H1 (cell line): ENCODE data around the gene EXOC5. TPM values are rescaled to one million over a fixed set of nuclear protein-coding genes. Genes with fewer than 3 reads are reported as not detected.

Experiments
- CTCF ChIA-PET: fragments of 300-600 bp; sonication (Branson Sonifier 250); formaldehyde crosslinking; loops from one replicate; lab custom pipeline; 2021; ENCODE audit not compliant: partially characterized antibody; lab: Charles Lee
- POLR2A ChIA-PET: fragments of 300-600 bp; sonication (Branson Sonifier 250); formaldehyde crosslinking; loops from one replicate; lab custom pipeline; 2021; ENCODE audit warnings: inconsistent platforms; ENCODE audit not compliant: partially characterized antibody; lab: Charles Lee
- DNase-seq, 2 experiments: peaks; one replicate each; pipeline versions ENCODE4 v3.0.0 to v3.0.0-alpha.2; 2010 to 2022; ENCODE audit warnings: low spot score in 2 of 2, low read depth in 1 of 2, mixed read lengths in 1 of 2
- FAIRE-seq: peaks from 2 replicates; lab custom pipeline; 2011; peaks lifted over from hg19 to GRCh38; lab: Jason Lieb, UNC
- H2AFZ ChIP-seq: 2 replicates; pipeline ENCODE4 v1.8.1; 2012; ENCODE audit warnings: low read length, inconsistent platforms
- H2AK5ac ChIP-seq: 2 replicates; pipeline ENCODE4 v1.6.1; 2013; ENCODE audit warnings: low read depth, low read length
- H2BK120ac ChIP-seq: replicated peaks from 2 replicates; pipeline ENCODE3; 2013; ENCODE audit warnings: low read depth, low read length, inconsistent platforms
- H2BK12ac ChIP-seq: 2 replicates; pipeline ENCODE4 v1.6.1; 2013; ENCODE audit warnings: low read depth, low read length
- H2BK15ac ChIP-seq: 2 replicates; pipeline ENCODE4 v1.6.1; 2013; ENCODE audit warnings: low read length
- H2BK20ac ChIP-seq: 2 replicates; pipeline ENCODE4 v1.6.1; 2013; ENCODE audit warnings: low read length
- H2BK5ac ChIP-seq: 2 replicates; pipeline ENCODE4 v1.6.1; 2013; ENCODE audit warnings: low read depth, low read length
- H3K14ac ChIP-seq: 2 replicates; pipeline ENCODE4 v1.6.1; 2013; ENCODE audit warnings: inconsistent platforms; ENCODE audit not compliant: insufficient read length
- H3K18ac ChIP-seq: 2 replicates; pipeline ENCODE4 v1.6.1; 2013; ENCODE audit warnings: low read length; ENCODE audit errors: extremely low read depth
- H3K23ac ChIP-seq: 2 replicates; pipeline ENCODE4 v1.6.1; 2013; ENCODE audit warnings: inconsistent platforms; ENCODE audit not compliant: insufficient read length
- H3K23me2 ChIP-seq: 2 replicates; pipeline ENCODE4 v1.6.1; 2013; ENCODE audit warnings: low read depth, low read length
- H3K27ac ChIP-seq: 2 replicates; pipeline ENCODE4 v1.6.1; 2011; ENCODE audit warnings: low read depth, low read length, inconsistent platforms
- H3K27me3 ChIP-seq, 4 experiments: replicated peaks in 1 of 4; 1 replicate in 1 of 4; 2 replicates in 3 of 4; pipeline versions ENCODE4 v1.6.1 to v1.8.1; 2011 to 2013; ENCODE audit warnings: low read length in 3 of 4, mild to moderate bottlenecking in 3 of 4, inconsistent platforms in 2 of 4, mixed read lengths in 2 of 4, moderate library complexity in 1 of 4; ENCODE audit not compliant: control insufficient read depth in 3 of 4, insufficient read depth in 3 of 4; ENCODE audit errors: extremely low read depth in 1 of 4
- H3K36me3 ChIP-seq, 4 experiments: 2 replicates each; pipeline versions ENCODE4 v1.6.1 to v1.8.1; 2011 to 2013; ENCODE audit warnings: mild to moderate bottlenecking in 4 of 4, low read length in 3 of 4, moderate library complexity in 2 of 4, control low read depth in 1 of 4, inconsistent platforms in 1 of 4; ENCODE audit not compliant: insufficient read depth in 4 of 4, control insufficient read depth in 2 of 4
- H3K4ac ChIP-seq: replicated peaks from 2 replicates; pipeline ENCODE3; 2013; ENCODE audit warnings: low read length, low read depth, mixed read lengths, inconsistent platforms; ENCODE audit not compliant: insufficient read length
- H3K4me1 ChIP-seq, 4 experiments: replicated peaks in 1 of 4; 1 replicate in 1 of 4; 2 replicates in 3 of 4; pipeline versions ENCODE4 v1.6.1 to v1.8.1; 2011 to 2013; ENCODE audit warnings: low read length in 3 of 4, inconsistent platforms in 2 of 4, mixed read lengths in 1 of 4; ENCODE audit not compliant: insufficient read depth in 4 of 4, control insufficient read depth in 3 of 4
- H3K4me2 ChIP-seq, 2 experiments: 2 replicates each; pipeline versions ENCODE4 v1.6.1 to v1.8.1; 2011 to 2013; ENCODE audit warnings: low read depth in 2 of 2, low read length in 2 of 2, control low read depth in 1 of 2, inconsistent platforms in 1 of 2, mild to moderate bottlenecking in 1 of 2; ENCODE audit not compliant: insufficient read depth in 1 of 2
- H3K4me3 ChIP-seq, 4 experiments: fragments of 200-600, 300-600 bp in 1 of 4; sonication (generic), shearing (Covaris generic), sonication (Bioruptor Twin) in 1 of 4; 2 replicates each; pipeline versions ENCODE4 v1.5.1 to v1.8.1; 2011 to 2016; ENCODE audit warnings: low read length in 4 of 4, low read depth in 3 of 4, control low read depth in 2 of 4, inconsistent platforms in 2 of 4, mild to moderate bottlenecking in 2 of 4, mixed read lengths in 1 of 4, moderate library complexity in 1 of 4; ENCODE audit not compliant: insufficient read depth in 2 of 4; ENCODE audit errors: extremely low read depth in 1 of 4
- H3K56ac ChIP-seq: replicated peaks from 2 replicates; pipeline ENCODE3; 2013; ENCODE audit warnings: low read depth, mild to moderate bottlenecking, mixed read lengths, low read length, inconsistent platforms; ENCODE audit not compliant: insufficient read length
- H3K79me1 ChIP-seq: 2 replicates; pipeline ENCODE4 v1.6.1; 2013; ENCODE audit warnings: low read depth, low read length, control low read depth
- H3K79me2 ChIP-seq, 2 experiments: 2 replicates each; pipeline versions ENCODE4 v1.6.1 to v1.8.1; 2012 to 2013; ENCODE audit warnings: low read length in 2 of 2, mild to moderate bottlenecking in 2 of 2, inconsistent platforms in 1 of 2; ENCODE audit not compliant: insufficient read depth in 2 of 2, control insufficient read depth in 1 of 2
- H3K9ac ChIP-seq, 4 experiments: replicated peaks in 1 of 4; 1 replicate in 1 of 4; 2 replicates in 3 of 4; pipeline versions ENCODE4 v1.6.1 to v1.8.1; 2011 to 2013; ENCODE audit warnings: low read depth in 3 of 4, low read length in 3 of 4, control low read depth in 2 of 4, mild to moderate bottlenecking in 2 of 4, moderate library complexity in 2 of 4, inconsistent platforms in 1 of 4; ENCODE audit errors: extremely low read depth in 1 of 4
- H3K9me3 ChIP-seq, 2 experiments: 2 replicates each; pipeline versions ENCODE4 v1.6.1 to v1.8.1; 2012 to 2013; ENCODE audit warnings: mild to moderate bottlenecking in 2 of 2, moderate library complexity in 2 of 2, control low read depth in 1 of 2, inconsistent platforms in 1 of 2, low read depth in 1 of 2, low read length in 1 of 2, mixed read lengths in 1 of 2; ENCODE audit not compliant: insufficient read depth in 2 of 2
- H4K20me1 ChIP-seq, 2 experiments: replicated peaks in 1 of 2; 2 replicates each; pipeline versions ENCODE3 to v1.8.1; 2011 to 2013; ENCODE audit warnings: inconsistent platforms in 2 of 2, low read length in 2 of 2, mild to moderate bottlenecking in 1 of 2; ENCODE audit not compliant: insufficient read depth in 2 of 2, control insufficient read depth in 1 of 2
- H4K5ac ChIP-seq: 2 replicates; pipeline ENCODE4 v1.6.1; 2013; ENCODE audit warnings: low read length, low read depth, mixed read lengths, inconsistent platforms; ENCODE audit not compliant: insufficient read length
- H4K8ac ChIP-seq: 2 replicates; pipeline ENCODE4 v1.8.0; 2013; ENCODE audit warnings: mild to moderate bottlenecking, moderate library complexity, low read length, inconsistent platforms; ENCODE audit not compliant: insufficient read depth; ENCODE audit errors: extremely low read depth
- H4K91ac ChIP-seq: replicated peaks from 2 replicates; pipeline ENCODE3; 2013; ENCODE audit warnings: low read length, mixed read lengths, inconsistent platforms; ENCODE audit not compliant: insufficient read length
- ASH2L ChIP-seq: fragments of 200-600, 300-600 bp; sonication (generic); IDR thresholded peaks from one replicate; pipeline ENCODE4 v1.7.1; 2017; ENCODE audit warnings: low read length
- BRCA1 ChIP-seq: IDR thresholded peaks from 2 replicates; pipeline ENCODE4 v1.6.1; 2012; ENCODE audit warnings: low read depth, low read length, improper control_type of control experiment
- CBX8 ChIP-seq: fragments of 300-800, 300-1000 bp; sonication (generic); IDR thresholded peaks from 2 replicates; pipeline ENCODE4 v1.7.1; 2016; ENCODE audit warnings: low read depth, low read length, borderline replicate concordance
- CREB1 ChIP-seq: IDR thresholded peaks from 2 replicates; pipeline ENCODE4 v1.6.1; 2012; ENCODE audit warnings: inconsistent platforms
- HDAC2 ChIP-seq, 2 experiments: fragments of 300-600 bp in 1 of 2; sonication (generic) in 1 of 2; IDR thresholded peaks; 2 replicates each; pipeline ENCODE4 v1.6.1; 2011 to 2012; ENCODE audit warnings: low read depth in 2 of 2, low read length in 2 of 2, mild to moderate bottlenecking in 2 of 2, moderate library complexity in 2 of 2, borderline replicate concordance in 1 of 2, inconsistent platforms in 1 of 2
- HDAC6 ChIP-seq: IDR thresholded peaks from one replicate; pipeline ENCODE4 v1.7.1; 2012; ENCODE audit warnings: low read depth, mild to moderate bottlenecking, inconsistent platforms, low read length, moderate library complexity
- RFX5 ChIP-seq: IDR thresholded peaks from 2 replicates; pipeline ENCODE4 v1.6.1; 2011; ENCODE audit warnings: low read depth, low read length, improper control_type of control experiment, borderline replicate concordance
- RNF2 ChIP-seq: fragments of 200-900, 300-1000 bp; sonication (generic); IDR thresholded peaks from 2 replicates; pipeline ENCODE4 v1.7.1; 2016; ENCODE audit warnings: borderline replicate concordance, low read depth, mild to moderate bottlenecking, antibody characterized with exemption, low read length; ENCODE audit not compliant: poor library complexity, severe bottlenecking; ENCODE audit errors: missing control alignments
- SIRT6 ChIP-seq: IDR thresholded peaks from one replicate; pipeline ENCODE4 v1.7.1; 2012; ENCODE audit warnings: low read length, inconsistent platforms
- SIX5 ChIP-seq: IDR thresholded peaks from 2 replicates; pipeline ENCODE4 v1.6.1; 2011; ENCODE audit warnings: mild to moderate bottlenecking, low read depth, low read length
- TCF12 ChIP-seq: IDR thresholded peaks from 2 replicates; pipeline ENCODE4 v1.6.1; 2011; ENCODE audit warnings: low read depth, mild to moderate bottlenecking, low read length
- WGBS, 2 experiments: shearing (Covaris generic) in 1 of 2; methylation state at CpG; one replicate each; pipeline versions ENCODE4 v1.1.6 to v1.1.7; 2013 to 2015; ENCODE audit warnings: low lambda C conversion rate in 2 of 2, mixed read lengths in 2 of 2, inconsistent platforms in 1 of 2, low coverage in 1 of 2, missing lambda C conversion rate in 1 of 2; ENCODE audit not compliant: insufficient replicate concordance in 2 of 2, insufficient coverage in 1 of 2, insufficient read length in 1 of 2; ENCODE audit errors: extremely low coverage in 1 of 2, missing lambda C conversion rate in 1 of 2; 5-methylcytosine and 5-hydroxymethylcytosine counted together
- polyA plus RNA-seq, 7 experiments: library from polyadenylated mRNA; depleted of rRNA in 3 of 7; stranded (reverse) in 5 of 7; unstranded in 2 of 7; fragments of >200 nt in 5 of 7; fragments of 200-250 nt in 2 of 7; gene quantifications; 1 replicate in 5 of 7; 2 replicates in 1 of 7; 4 replicates in 1 of 7; pipeline versions ENCODE4 v1.2.1 to v1.2.3, GENCODE V29; 2011 to 2013; ENCODE audit warnings: missing spikeins in 2 of 7, mixed read lengths in 2 of 7
- total RNA-seq: library from RNA; stranded (reverse); fragmentation: NEBNext Ultra II Directional; extraction: Animal tissue kit (Norgen Biotek cat#: 25700); gene quantifications from 2 replicates; pipeline ENCODE4 v1.2.1, GENCODE V29; 2021

The EXOC5 gene
- total and polyA plus RNA-seq, 2 of the 8 experiments (the other 6 are each of a cell fraction or from before 2014, with no cell fraction given): 23.0 to 86.7 TPM

- no peaks in the 10 kb centered on the region for H4K20me1 ChIP-seq
- no peak overlapping the region for H2BK120ac ChIP-seq
- H2AK5ac ChIP-seq: no peak overlapping the region
- H4K91ac ChIP-seq: no peak overlapping the region
- no peak overlapping the region for H3K4me3 ChIP-seq
- FAIRE-seq (no peak), DNase-seq (no peak)
- H3K4me2 ChIP-seq: no peak overlapping the region
- no peaks in the 10 kb centered on the region for H3K9me3 ChIP-seq
- H3K79me2 ChIP-seq: no peaks in the 10 kb centered on the region
- no peak overlapping the region for H3K56ac ChIP-seq
- H3K27ac ChIP-seq: no peak overlapping the region
- POLR2A ChIA-PET: no interaction called here
- no peaks in the 10 kb centered on the region for H3K4me1 ChIP-seq
- H3K23me2 ChIP-seq: no peaks in the 10 kb centered on the region
- H3K23ac ChIP-seq: no peak overlapping the region
- no peak overlapping the region for H3K14ac ChIP-seq
- no peak overlapping the region for H2BK5ac ChIP-seq
- H2AFZ ChIP-seq: no peak overlapping the region
- H3K9ac ChIP-seq: no peak overlapping the region
- H3K18ac ChIP-seq: no peak overlapping the region
- TF ChIP-seq HDAC6 (no peak), ASH2L (no peak), BRCA1 (no peak), RFX5 (no peak), RNF2 (no peak), HDAC2 (IDR thresholded peaks at IDR 0.05; ENCODE audit: borderline replicate concordance in 1 of 2, low read depth in 2 of 2, low read length in 2 of 2) (no peak), SIRT6 (no peak), SIX5 (no peak), TCF12 (no peak), CBX8 (no peak), CREB1 (no peak)
- H3K36me3 ChIP-seq: no peaks in the 10 kb centered on the region
- H2BK20ac ChIP-seq: no peak overlapping the region
- H3K79me1 ChIP-seq: no peaks in the 10 kb centered on the region
- no peak overlapping the region for H2BK15ac ChIP-seq
- H4K8ac ChIP-seq: no peak overlapping the region
- H2BK12ac ChIP-seq: no peak overlapping the region
- no peaks in the 10 kb centered on the region for H3K27me3 ChIP-seq
- no peak overlapping the region for H3K4ac ChIP-seq
- CTCF ChIA-PET: interaction anchor here (2.2 kb wide), 1 partner anchor 17 kb away, joined by 11 read pairs; no protein-coding TSS in a partner anchor
- 93% methylated on average over 1 of the region's 6 CpGs; no CpG with 5 or more reads in 1 of the 2 experiments for WGBS, 2 experiments
- no peak overlapping the region for H4K5ac ChIP-seq
These were observed 68.8 kb downstream of the EXOC5 start for GRCh38 chr14:57199921-57200320.
